HG02610 (cell line): ENCODE results near the gene PYY.
"Not testable (repeated sequence)": the region's sequence is repeated elsewhere in the genome, so short reads cannot be mapped to it uniquely, and the experiment has no call there.

ENCODE experiments used
- ATAC-seq: cut with Tn5 transposase; IDR thresholded peaks from one replicate; pipeline ENCODE4 v1.9.1; 2021; ENCODE audit warnings: mild to moderate bottlenecking, moderate library complexity; ENCODE audit not compliant: unreplicated experiment

PYY gene

DNA sequence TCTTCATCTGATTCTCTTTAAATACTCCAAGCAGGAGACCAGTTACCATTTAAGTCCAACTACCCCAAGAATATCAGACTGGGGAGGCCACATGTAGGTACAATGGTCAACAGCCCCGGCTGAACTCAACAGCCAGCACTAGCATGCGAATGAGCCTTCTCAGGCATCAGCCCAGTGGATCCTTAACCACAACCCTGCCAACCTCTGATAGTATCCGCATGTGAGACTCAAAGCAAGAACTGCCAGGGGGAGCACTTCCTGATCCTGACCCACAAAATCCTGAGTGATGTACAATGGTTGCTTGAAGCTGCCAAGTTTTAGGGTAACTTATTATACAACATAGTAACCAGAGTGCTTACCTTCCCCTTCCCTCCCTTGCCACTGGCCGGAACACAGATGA lies 4.0 kb downstream of the PYY start:
- no peak for ATAC-seq

DNA sequence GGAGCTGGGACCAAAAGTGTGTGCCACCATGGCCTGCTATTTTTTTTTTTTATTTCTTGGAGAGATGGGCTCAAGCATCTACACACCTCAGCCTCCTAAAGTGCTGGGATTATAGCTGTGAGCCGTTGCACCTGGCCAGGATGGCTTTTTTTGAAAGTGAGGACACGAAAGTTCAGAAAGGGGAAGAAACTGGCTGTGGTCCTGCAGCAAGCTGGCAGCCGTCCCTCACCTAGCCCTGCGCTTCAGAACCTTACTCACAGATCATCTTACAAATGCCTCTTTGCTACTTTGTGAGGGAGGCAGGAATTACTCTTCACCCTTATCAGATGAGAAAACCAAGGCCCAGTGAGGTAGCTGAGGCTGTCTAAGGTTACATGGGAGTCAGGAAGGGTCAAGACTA lies 7.0 kb downstream of the PYY start:
- ATAC-seq: no peak

DNA sequence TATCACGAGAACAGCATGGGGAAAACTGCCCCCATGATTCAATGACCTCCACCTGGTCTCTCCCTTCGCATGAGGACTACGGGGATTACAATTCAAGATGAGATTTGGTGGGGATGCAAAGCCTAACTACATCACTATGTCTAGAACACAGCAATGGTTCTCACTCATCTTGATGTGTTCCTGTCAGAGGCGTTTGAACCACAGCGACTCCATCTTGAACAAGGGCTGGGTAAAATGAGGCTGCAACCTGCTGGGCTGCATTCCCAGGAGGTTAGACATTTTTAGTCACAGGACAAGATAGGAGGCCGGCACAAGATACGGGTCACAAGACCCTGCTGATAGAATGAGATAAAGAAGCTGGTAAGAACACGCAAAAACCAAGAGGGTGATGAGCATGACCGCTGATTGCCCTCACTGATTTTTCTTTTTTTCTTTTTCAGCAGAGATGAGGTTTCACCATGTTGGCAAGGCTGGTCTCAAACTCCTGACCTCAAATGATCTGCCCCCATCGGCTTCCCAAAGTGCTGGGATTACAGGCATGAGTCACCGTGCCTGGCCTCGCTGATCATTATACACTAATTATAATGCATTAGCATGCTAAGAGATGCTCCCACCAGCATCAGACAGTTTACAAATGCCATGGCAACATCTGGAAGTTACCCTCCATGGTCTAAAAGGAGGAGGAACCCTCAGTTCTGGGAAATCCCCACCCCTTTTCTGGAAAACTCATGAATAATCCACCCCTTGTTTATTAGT lies 8.5 kb downstream of the PYY start:
- ATAC-seq: no peak

DNA sequence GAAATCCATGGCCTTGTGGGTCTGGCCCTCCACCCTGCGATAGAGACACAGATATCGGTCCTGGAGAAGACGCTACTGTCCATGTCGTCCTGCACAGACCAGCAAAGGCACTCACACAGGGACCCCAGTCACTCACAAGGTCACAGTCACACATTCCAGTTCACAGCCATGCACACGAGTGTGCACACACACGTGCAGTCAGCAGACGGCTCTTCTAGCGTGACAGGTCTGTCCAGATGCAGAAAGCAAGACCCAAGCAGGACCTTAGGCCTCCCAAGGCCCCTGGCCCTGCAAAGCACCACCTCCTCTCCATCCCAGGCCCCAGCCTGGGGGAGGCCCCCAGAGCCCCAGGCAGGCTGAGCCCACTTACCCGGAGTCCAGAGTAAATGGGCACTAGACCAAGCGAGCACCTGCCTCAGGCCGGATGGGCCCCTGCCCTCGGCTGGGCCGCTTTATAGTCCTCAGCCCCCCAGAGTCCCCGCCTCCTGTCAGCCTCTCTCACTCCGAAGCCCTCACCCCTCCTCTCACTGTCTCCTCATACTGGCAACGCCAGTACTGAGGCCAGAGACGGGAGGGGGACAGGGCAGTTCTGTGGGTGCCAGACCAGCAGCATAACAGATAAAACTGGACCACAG lies 11.6 kb downstream of the PYY start, which contains the start of gene PPY:
Gene PPY (minus strand): TSS at position 426 of the 635 bp plus-strand sequence. CDS start 822 bp downstream, outside the sequence.
- ATAC-seq: no peak

DNA sequence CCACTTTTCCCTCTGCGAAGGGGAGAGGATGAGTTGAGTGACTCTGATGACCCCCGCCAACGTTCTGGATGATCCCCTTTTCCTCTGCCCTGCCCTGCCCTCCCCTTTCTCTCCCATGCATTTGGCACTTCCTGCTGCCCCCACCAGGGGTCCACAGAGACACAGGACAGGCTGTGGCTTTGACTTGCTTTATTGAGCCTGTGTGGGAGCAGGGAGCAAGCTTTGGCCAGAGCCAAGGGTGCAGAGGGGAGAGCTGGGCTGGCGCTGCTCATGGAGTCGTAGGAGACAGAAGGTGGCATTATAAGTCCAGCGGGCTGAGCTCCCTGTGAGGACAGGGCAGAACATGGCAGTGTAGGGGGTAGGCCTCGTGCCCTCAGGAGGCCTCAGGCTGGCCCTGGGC lies 13.1 kb downstream of the PYY start:
- no peak for ATAC-seq

DNA sequence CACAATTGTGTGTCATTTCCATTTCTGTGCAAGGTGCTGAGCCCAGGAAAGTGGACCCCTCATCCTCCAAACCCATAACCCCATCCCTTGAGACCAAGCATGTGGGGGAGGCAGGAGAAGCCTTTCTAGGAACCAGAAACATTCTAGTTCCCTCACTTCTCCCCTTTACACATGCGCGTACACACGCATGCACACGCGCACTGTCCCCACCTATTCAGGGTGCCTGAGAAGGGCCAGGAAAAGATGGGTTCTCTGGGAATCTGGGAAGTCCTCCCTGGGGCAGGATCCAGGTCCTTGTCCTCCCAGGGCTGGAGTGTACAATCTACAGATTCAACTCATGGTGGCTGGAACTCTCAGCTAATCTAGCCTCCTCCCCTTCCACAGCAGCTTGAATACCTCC lies 13.9 kb downstream of the PYY start:
- ATAC-seq: no peak

DNA sequence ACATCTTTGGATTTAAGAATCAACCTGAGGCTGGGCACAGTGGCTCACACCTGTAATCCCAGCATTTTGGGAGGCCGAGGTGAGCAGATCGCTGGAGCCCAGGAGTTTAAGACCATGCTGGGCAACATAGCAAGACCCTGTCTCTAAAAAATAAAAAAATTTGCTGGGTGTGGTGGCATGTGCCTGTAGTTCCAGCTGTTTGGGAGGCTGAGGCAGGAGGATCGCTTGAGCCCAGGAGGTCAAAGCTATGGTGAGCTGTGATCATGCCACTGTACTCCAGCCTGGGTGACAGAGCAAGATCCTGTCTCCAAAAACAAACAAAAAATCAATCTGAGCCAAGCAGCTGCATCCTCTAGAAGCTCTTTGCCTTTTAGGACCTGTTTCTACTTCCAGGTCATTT lies 14.3 kb downstream of the PYY start:
- not testable (repeated sequence) for ATAC-seq

DNA sequence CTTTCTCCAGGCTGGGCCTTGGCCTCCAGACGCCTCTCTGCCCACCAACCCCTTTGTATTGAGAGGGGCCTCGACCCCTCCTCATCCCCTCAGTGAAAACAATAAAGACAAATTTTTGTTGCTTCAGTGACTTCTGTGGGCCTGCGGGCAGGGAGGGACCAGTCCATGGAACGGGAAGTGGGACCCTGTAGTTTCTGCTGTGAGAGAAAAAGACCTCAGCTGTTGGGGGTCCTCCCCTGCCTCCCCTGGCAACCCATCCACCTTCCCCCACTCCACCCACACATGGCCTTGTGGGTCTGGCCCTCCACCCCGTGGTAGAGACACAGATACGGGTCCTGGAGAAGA lies 14.9 kb downstream of the PYY start:
- ATAC-seq: no peak

DNA sequence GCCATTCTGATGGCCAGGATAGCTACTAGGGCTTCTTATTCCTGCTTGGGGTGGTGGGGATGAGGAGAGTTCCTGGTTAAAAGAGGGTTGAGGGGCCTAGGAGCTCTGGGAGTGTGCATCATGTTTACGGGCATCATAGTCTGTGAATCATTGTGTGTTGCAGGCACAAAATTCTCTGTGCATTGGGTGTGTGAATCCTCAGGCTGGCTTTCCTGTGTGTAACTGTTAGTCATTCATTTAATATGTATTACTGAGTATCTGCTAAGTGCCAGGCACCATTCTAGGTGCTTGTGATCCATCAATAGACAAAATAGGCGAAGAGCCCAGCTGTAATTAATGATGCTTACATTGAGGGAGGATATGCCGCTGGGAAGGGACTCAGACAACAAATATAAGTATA lies 17.3 kb downstream of the PYY start:
- no peak for ATAC-seq

DNA sequence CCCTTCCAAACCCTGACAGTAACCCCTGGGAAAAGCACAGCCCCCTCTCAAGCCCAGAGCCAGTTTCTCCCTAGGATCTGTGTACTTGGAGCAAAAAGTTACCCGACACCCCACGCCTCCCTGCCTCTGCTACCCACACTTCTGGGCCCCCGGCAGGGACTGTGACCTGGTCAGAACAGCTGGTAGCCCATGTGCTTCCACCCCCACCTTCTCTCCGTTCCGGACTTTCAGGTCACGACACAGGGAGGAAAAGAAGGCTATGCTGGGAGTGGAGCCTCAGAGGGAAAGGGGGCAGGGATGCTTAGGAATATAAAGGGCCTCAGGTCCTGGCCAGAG lies 17.8 kb downstream of the PYY start:
- no peak for ATAC-seq

DNA sequence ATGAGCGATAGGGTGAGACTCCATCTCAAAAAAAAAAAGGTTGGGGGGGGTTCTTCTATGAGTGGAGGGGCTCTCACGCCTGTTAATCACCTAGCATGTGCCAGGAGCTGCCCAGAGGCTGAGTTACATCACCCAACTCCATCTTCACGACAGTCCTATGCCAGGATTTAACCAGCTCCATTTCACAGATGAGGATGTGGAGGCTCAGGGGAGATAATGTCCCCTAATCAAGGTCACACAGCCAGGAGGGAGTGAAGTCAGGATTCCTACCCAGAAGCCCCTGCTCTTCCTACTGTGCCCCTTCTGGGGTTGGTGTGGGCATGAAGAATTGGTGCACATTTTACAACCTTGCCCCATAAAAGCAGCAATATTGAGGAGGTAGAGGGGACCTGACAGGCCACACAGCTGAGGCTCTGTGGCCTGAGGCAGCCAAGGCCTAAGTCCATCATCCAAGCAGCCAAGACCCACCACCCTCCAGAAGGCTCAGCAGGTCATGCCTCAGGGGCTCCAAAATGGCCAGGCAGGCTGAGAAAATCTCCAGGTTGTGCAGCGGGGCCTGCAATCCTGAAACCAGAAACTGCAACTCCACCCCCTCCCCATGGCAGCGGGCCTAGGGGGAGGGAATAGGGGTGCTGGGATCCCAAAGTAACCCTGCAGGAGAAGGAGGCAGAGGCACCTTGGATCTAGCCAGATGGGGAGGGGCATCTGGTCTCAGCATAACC lies 18.4 kb downstream of the PYY start:
- ATAC-seq: no peak

DNA sequence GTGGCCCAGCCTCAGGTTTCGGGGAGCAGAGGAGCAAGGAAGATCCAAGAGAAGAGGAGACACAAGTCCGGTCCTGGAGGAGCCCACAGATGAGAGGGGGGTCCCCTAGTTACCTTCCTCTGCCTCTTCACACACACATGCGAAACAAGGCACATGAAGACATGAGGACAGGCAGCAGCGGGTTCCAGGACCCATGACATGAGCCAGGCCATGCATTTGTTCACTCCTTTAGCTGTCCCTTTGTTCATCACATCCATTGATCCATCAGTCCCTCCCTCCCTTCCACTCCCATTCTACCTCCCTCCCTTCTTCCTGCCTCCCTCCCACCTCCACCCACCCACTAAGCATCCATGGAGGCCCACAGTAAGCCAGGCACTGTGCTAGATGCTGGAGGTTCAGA lies 20.8 kb downstream of the PYY start:
- ATAC-seq: no peak

DNA sequence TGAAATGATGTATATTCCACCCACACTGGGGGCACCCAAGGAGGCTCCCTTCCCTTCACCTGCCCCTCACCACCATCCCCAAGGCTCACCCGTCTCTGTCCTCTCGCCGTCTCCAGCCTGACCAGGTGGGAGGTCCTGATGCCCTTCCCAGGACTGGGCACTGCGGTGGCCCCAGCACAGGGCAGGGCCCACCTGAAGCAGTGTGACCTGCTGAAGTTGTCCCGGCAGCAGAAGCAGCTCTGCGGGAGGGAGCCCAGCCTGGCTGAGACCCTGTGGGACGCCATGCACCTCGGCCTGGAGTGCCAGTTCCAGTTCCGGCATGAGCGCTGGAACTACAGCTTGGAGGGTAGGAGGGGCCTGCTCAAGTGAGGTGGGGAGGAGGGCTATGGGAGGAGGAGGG lies 21.4 kb downstream of the PYY start:
- no peak for ATAC-seq

DNA sequence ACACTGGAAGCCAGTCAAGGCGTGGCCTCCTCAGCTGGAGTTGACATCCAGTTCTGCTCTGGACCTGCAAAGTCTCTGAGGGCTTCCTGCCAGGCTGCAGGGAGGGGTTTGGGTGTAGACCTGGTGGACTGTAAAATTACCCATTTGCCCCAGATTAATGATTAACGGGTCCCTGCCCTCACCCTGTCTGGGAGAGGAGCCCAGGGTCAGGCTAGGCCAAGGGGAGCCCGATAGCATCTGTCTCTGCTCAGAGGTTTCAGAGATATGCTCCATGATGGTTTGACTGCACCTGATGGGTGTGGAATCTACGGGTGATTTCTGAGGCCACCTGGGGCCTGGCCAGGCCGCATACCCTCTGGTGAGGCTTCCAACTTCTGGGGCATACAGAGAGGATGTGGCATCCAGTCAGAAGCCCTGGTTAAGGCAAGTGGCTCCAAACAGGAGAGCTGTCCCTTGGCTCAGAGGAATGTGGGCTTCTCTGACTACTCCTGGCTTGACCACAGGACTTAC lies 22.6 kb downstream of the PYY start:
- ATAC-seq: no peak

DNA sequence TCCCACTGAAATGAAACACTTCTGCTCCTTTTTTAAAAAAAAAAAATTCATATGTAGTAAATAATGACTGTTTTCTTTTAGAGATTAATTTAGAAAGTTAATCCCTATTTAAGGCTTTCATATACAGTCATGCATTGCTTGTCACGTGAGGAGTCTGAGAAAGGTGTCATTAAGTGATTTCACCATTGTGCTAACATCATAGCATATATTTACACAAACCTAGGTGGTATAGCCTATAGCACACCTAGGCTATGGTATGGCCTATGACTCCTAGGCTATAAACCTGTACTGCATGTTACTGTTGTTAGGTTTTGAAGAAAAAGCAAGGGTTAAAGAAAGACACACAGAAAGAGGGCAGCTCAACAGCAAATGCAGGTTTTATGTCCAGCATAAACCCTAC lies 25.1 kb downstream of the PYY start:
- no peak for ATAC-seq

DNA sequence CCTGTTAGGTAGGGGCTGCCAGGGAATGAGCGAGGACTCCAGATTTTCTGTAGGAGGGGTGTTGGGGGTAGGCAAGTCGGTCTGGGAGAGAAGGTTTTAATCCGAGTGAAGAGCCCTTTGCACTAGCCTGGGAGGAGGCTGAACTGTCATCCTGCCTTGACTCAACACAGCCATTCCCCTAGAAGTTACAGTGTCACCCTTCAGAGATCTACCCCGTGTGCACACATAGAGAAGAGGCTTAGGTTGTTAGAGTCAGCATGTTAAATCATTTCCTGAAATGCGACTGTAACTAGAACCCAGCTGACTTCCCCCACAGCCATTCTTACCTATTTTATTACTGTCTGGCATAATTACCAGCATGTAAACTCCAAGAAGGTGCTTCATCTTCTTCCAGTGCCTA lies 25.8 kb downstream of the PYY start:
- not testable (repeated sequence) for ATAC-seq

DNA sequence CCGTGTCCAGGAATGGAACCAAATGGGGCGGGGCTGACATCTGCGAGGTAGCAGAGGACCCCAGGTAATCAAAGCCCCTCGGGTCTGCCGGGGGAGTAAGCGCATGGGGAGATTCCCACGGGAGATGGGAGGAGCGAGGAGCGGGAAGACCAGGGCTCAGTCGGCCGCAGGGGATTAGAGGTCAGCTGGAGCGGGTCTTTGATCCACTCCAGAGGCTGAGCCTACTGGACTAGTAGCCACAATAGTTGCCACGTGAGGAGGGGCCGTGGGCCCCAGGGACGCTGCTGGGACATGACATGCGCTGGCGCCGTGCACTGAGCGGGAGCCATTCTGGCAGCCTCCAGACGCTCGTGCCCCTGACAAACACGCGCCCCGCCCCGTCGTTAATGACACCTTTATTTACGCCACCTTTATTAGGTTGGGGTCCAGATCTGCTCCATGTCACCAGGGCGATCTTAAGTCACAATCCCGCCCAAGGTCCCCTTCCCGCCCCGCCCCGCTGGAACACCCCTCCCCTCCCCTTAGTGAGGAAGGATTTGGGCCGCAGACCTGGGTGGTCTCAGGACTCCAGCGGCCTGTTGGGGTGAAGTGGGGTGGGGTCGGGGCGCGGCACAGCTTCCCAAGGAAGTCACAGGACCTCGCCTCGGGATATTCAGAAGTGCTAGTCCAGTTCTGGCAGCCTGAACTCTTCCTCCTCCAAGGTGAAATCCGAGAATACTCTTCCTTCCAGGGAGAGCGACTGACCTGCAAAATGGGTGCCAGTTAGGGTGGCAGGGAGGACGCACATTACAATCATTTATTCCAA lies 26.5 kb downstream of the PYY start:
- ATAC-seq: no peak

DNA sequence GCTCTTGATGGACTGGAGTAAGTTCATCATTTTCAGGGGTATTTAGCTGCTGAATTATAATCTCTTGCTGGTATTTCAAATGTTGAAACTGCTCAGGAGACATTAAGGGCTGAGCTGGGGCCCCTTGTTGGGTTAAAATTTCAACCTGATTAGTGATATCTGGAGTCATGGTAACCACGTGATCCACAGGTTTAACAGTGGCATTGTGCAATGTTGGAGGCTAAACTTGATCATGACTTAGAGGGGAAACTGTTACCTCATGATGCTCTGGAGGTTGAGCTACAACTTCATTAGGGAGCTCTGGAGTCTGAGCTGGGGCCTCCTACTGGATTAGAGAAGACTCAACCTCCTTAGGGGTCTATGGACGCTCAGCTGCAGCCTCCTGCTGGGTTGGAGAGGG lies 29.2 kb downstream of the PYY start:
- ATAC-seq: no peak

DNA sequence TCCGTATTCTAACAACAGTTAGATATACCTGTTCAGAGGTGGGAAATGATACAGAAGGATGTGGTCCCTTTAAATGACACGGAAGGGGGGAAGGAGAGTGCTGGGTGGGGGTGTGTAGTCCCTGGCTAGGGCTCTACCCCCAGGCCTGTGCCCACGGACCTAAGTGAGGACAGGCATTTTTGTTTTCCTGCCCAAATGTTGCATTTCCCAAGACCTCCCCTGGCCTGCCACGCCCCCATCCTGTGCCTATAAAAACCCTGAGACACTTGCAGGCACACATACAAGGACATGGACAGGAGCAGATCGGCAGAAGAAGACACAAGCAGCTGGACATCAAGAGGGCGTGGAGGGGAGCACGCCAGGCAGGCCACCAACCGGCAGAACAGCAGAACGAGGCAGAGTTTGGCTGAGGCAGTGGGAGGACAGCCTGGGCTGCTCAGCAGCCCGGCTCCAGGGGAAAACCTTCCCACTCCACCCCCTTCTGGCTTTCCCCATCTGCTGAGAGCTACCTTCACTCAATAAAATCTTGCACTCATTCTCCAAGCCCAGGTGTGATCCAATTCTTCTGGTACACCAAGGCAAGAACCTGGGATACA lies 33.1 kb downstream of the PYY start:
- no peak for ATAC-seq

DNA sequence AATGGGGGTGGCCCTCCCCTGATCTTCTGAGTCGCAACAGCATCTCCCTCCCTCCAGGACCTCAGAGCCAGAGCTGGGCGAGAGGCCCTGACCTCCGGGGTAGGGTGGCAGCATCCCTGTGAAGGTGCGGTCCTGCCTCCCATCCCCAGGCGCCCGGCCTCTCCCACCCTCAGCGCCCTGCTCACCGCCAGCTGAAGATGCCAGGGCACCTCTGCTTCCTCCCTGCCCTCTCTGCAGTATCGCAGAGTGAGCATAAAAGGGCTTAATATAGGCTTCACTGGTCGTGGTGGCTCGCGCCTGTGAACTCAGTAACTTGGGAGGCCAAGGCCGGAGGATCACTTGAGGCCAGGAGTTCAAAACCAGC lies 35.7 kb downstream of the PYY start:
- ATAC-seq: no peak
